IPS-18c (cell line): ENCODE results near the gene PRR16.
"Not testable (repeated sequence)": the region's sequence is repeated elsewhere in the genome, so short reads cannot be mapped to it uniquely, and the experiment has no call there.

Experiments used
- H3K4me3 ChIP-seq: 2 replicates; pipeline ENCODE4 v1.7.0; 2013; ENCODE audit warnings: low read depth, mild to moderate bottlenecking, low read length, moderate library complexity; ENCODE audit not compliant: insufficient read depth
- H3K9me3 ChIP-seq: one replicate; pipeline ENCODE4 v1.6.1; 2013; ENCODE audit warnings: mild to moderate bottlenecking, low read length, moderate library complexity; ENCODE audit not compliant: control insufficient read depth, insufficient read depth

The PRR16 gene

GRCh38 chr5:120655828-120656435 lies 191.8 kb downstream of the PRR16 start:
- Histone ChIP-seq H3K4me3 (no peak overlapping the region), H3K9me3 (no peaks in the 10 kb centered on the region)

- Histone ChIP-seq H3K4me3 (no peak overlapping the region), H3K9me3 (no peaks in the 10 kb centered on the region)
Measured at GRCh38 chr5:120657104-120657503, 193.0 kb downstream of the PRR16 start.

- H3K4me3 ChIP-seq, result no peak overlapping the region
- no peaks in the 10 kb centered on the region for H3K9me3 ChIP-seq
Measured at GRCh38 chr5:120677481-120677880, 213.4 kb downstream of the PRR16 start.

- no peaks in the 10 kb centered on the region for H3K9me3 ChIP-seq
- H3K4me3 ChIP-seq, result no peak overlapping the region
Measured at GRCh38 chr5:120678279-120678678, 214.2 kb downstream of the PRR16 start.

- H3K9me3 ChIP-seq, result no peaks in the 10 kb centered on the region
- H3K4me3 ChIP-seq, result no peak overlapping the region
Measured at GRCh38 chr5:120682851-120683250, 218.8 kb downstream of the PRR16 start.

- Histone ChIP-seq H3K9me3 (no peaks in the 10 kb centered on the region), H3K4me3 (no peak overlapping the region)
Measured at GRCh38 chr5:120683580-120683979, 219.5 kb downstream of the PRR16 start.

GRCh38 chr5:120684213-120684612 lies 220.1 kb downstream of the PRR16 start:
- H3K9me3 ChIP-seq, result no peaks in the 10 kb centered on the region

GRCh38 chr5:120684749-120685415 lies 220.8 kb downstream of the PRR16 start:
- H3K4me3 ChIP-seq, result no peak overlapping the region
- H3K9me3 ChIP-seq, result no peaks in the 10 kb centered on the region

More at GRCh38 chr5:120684213-120684612, 220.1 kb downstream of the PRR16 start:
- H3K4me3 ChIP-seq, result no peak overlapping the region

GRCh38 chr5:120690621-120691407 lies 226.7 kb downstream of the PRR16 start:
- no peaks in the 10 kb centered on the region for H3K9me3 ChIP-seq
- no peak overlapping the region for H3K4me3 ChIP-seq

- no peak overlapping the region for H3K4me3 ChIP-seq
- no peaks in the 10 kb centered on the region for H3K9me3 ChIP-seq
Measured at GRCh38 chr5:120692325-120692724, 228.2 kb downstream of the PRR16 start.

- H3K9me3 ChIP-seq, result no peaks in the 10 kb centered on the region
- H3K4me3 ChIP-seq, result no peak overlapping the region
Measured at GRCh38 chr5:120695368-120695880, 231.3 kb downstream of the PRR16 start.

GRCh38 chr5:120697147-120697546 lies 233.0 kb downstream of the PRR16 start:
- no peak overlapping the region for H3K4me3 ChIP-seq
- H3K9me3 ChIP-seq, result no peaks in the 10 kb centered on the region

- H3K4me3 ChIP-seq, result not testable (repeated sequence)
Measured at GRCh38 chr5:120697670-120698327, 233.7 kb downstream of the PRR16 start.

GRCh38 chr5:120700653-120701052 lies 236.6 kb downstream of the PRR16 start:
- not testable (repeated sequence) for H3K9me3 ChIP-seq
- peak overlapping the region; percentile 15; the same call in 1 of the 2 replicates for H3K4me3 ChIP-seq

More at GRCh38 chr5:120697670-120698327, 233.7 kb downstream of the PRR16 start:
- H3K9me3 ChIP-seq, result not testable (repeated sequence)

GRCh38 chr5:120702817-120703538 lies 238.9 kb downstream of the PRR16 start:
- peak overlapping the region; percentile 57; the same call in 1 of the 2 replicates for H3K4me3 ChIP-seq
- not testable (repeated sequence) for H3K9me3 ChIP-seq

GRCh38 chr5:120703918-120704587 lies 240.0 kb downstream of the PRR16 start:
- no peaks in the 10 kb centered on the region for H3K9me3 ChIP-seq
- H3K4me3 ChIP-seq, result no peak overlapping the region
